Esophagus muscularis mucosa (tissue), 4 donors: Measurements from ENCODE around the gene KLHL12. TPM values are rescaled to one million over a fixed set of nuclear protein-coding genes. Genes with fewer than 3 reads are reported as not detected.

Experiments used
- DNase-seq: peaks from one replicate; pipeline ENCODE4 v3.0.0-alpha.2; 2017; ENCODE audit errors: extremely low spot score
- H3K27ac ChIP-seq, 4 donors: fragments of 200-600 bp; sonication (generic); replicated peaks in 1 of 4; 1 replicate in 3 of 4; 2 replicates in 1 of 4; pipeline ENCODE4 v1.5.1; 2016 to 2019; ENCODE audit warnings: mild to moderate bottlenecking in 1 of 4
- H3K27me3 ChIP-seq, 4 donors: fragments of 200-600 bp; sonication (generic); one replicate each; pipeline versions ENCODE4 v1.5.1 to v1.6.0; 2016 to 2019
- H3K36me3 ChIP-seq, 4 donors: fragments of 200-600 bp; sonication (generic); one replicate each; pipeline ENCODE4 v1.5.1; 2016 to 2019
- H3K4me1 ChIP-seq, 4 donors: fragments of 200-600 bp; sonication (generic); one replicate each; pipeline ENCODE4 v1.5.1; 2016 to 2019
- H3K4me3 ChIP-seq, 4 donors: fragments of 200-600 bp; sonication (generic); 1 replicate in 2 of 4; 2 replicates in 2 of 4; pipeline ENCODE4 v1.5.1; 2016 to 2019; ENCODE audit warnings: mild to moderate bottlenecking in 4 of 4, moderate library complexity in 1 of 4
- H3K9me3 ChIP-seq, 4 donors: fragments of 200-600 bp; sonication (generic); 1 replicate in 3 of 4; 2 replicates in 1 of 4; pipeline ENCODE4 v1.5.1; 2016 to 2019
- EP300 ChIP-seq: sonication (generic); formaldehyde crosslinking; IDR thresholded peaks from one replicate; pipeline ENCODE4 v1.6.1; 2017; ENCODE audit warnings: antibody characterized with exemption
- POLR2A ChIP-seq: fragments of 450-650 bp; IDR thresholded peaks from one replicate; pipeline ENCODE4 v1.6.1; 2017; ENCODE audit warnings: antibody characterized with exemption, moderate library complexity, mild to moderate bottlenecking, low read depth
- POLR2AphosphoS5 ChIP-seq, 2 donors: sonication (generic); formaldehyde crosslinking; IDR thresholded peaks; one replicate each; pipeline ENCODE4 v1.6.1; 2017; ENCODE audit warnings: antibody characterized with exemption in 2 of 2
- WGBS: methylation state at CpG from one replicate; pipeline ENCODE4 v1.1.5; 2018; 5-methylcytosine and 5-hydroxymethylcytosine counted together
- intact Hi-C: fragments of 100-400 bp; cut with DNase I; formaldehyde crosslinking; loops from one replicate; pipeline ENCODE4 v1.15.1; 2023
- total RNA-seq, 4 donors: library from RNA; depleted of rRNA; stranded (reverse); fragments of >200 nt; gene quantifications; one replicate each; pipeline versions ENCODE4 v1.1.0 to v1.2.1, GENCODE V29; 2016
- TF ChIP-seq, protein P1 (sequence below), 3 experiments: fragments of 200-600 bp in 2 of 3; fragments of 450-650 bp in 1 of 3; sonication (generic) in 2 of 3; IDR thresholded peaks; one replicate each; pipeline ENCODE4 v1.5.1; 2017 to 2019; ENCODE audit warnings: antibody characterized with exemption in 3 of 3, mild to moderate bottlenecking in 2 of 3, moderate library complexity in 1 of 3

KLHL12 gene
- total RNA-seq, result 10 to 100 TPM; 16.7 to 22.4 (median 19.3) TPM

DNA sequence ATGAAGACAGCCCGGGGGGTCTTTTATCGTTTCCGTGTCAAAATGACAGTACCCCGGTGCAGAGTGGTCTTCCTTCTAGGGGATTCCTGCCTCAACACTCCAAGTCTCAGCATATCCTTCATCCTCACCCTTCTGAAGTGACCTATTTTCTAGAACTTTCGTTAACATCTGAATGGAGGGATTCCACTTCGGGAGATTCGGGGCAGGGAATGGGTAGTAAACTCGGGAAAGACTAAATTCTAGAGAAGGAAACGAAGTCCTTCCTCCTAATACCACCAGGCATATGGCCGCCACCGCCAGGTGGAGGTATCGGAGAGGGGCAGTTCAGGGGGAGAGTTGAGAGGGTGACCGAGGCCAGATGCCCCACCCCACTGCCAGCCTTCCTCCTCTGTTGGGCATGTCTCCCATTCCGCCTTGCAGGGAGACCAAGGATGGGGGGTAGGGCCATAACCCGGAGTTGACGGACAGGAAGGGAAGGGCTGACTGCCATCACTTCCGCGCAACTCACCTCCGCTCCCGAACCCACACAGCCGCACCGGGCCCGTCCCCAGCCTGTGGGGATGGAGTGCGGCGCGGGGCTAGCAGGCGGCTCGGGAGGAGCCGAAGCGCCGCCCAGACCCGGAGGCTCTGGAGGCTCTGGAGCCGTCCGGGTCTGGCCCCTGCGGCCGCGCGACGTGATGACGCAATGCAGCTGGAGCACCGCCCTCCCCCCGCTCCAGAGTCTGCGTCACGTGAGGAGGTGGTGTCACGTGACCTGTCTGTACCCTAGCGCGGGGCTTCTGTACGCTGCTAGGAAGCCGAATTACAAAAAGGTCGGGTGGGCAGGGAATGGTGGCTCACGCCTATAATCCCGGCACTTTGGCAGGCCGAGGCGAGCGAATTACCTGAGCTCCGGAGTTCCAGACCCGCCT lies at the start of gene KLHL12:
Gene KLHL12, minus strand, starts transcription at position 654 of the 911 bp plus-strand sequence. CDS start 2,072 bp downstream, outside the sequence.
- Histone ChIP-seq H3K36me3 (peaks cover 0 to 18% (median 11%) of the 10 kb centered on the region in 4 donors), H3K9me3 (no peaks in the 10 kb centered on the region), H3K4me1 (peaks cover 16 to 45% (median 29%) of the 10 kb centered on the region in 4 donors), H3K27ac (peak within 1 kb of the TSS; percentile 93 to 97 (median 96)), H3K27me3 (peaks cover 0 to 4% (median 0%) of the 10 kb centered on the region in 4 donors), H3K4me3 (peak within 1 kb of the TSS; percentile 75 to 98 (median 92))
- peak; percentile 90 for TF ChIP-seq POLR2A
- TF ChIP-seq, protein P1, sequence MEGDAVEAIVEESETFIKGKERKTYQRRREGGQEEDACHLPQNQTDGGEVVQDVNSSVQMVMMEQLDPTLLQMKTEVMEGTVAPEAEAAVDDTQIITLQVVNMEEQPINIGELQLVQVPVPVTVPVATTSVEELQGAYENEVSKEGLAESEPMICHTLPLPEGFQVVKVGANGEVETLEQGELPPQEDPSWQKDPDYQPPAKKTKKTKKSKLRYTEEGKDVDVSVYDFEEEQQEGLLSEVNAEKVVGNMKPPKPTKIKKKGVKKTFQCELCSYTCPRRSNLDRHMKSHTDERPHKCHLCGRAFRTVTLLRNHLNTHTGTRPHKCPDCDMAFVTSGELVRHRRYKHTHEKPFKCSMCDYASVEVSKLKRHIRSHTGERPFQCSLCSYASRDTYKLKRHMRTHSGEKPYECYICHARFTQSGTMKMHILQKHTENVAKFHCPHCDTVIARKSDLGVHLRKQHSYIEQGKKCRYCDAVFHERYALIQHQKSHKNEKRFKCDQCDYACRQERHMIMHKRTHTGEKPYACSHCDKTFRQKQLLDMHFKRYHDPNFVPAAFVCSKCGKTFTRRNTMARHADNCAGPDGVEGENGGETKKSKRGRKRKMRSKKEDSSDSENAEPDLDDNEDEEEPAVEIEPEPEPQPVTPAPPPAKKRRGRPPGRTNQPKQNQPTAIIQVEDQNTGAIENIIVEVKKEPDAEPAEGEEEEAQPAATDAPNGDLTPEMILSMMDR (IDR thresholded peaks at IDR 0.05), result peak; percentile 53 to 63 (median 62)
- TF ChIP-seq POLR2AphosphoS5 (IDR thresholded peaks at IDR 0.05), result peak; percentile 90 to 96
- TF ChIP-seq EP300, result no peak
- WGBS, result 2% methylated on average over 31 of the region's 57 CpGs
- DNase-seq, result peak; percentile 99
- intact Hi-C loops, result loop anchor here (2.0 kb wide), 2 partner anchors 30 to 72 kb away; no protein-coding TSS in a partner anchor

DNA sequence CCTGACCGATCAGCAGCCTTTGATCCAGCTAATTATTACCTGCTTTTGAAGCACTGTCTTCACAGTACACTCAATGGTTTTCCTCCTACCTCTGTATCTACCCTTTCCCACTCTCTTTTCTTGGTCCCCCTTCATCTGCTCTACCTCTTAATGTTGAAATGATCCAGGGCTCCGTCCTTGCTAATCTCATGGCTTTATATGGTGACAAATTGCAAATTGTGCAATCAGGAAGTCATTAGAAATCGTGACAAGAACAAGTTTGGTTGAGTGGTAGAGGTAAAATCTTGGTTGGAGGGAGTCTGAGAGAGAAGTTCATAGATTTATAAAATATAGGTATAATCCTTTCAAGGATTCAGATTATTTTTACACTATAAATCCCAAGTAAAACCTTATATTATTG lies 49.6 kb upstream of the KLHL12 start:
- Histone ChIP-seq H3K4me3 (no peak overlapping the region), H3K4me1 (no peaks in the 10 kb centered on the region), H3K36me3 (no peaks in the 10 kb centered on the region), H3K27me3 (peaks cover 0 to 12% (median 0%) of the 10 kb centered on the region in 4 donors), H3K27ac (no peak overlapping the region), H3K9me3 (no peaks in the 10 kb centered on the region)
- intact Hi-C loops, result no loop called here
- WGBS, result 43% methylated on average over 3 of the region's 3 CpGs
- no peak for TF ChIP-seq POLR2AphosphoS5 (IDR thresholded peaks at IDR 0.05)
- TF ChIP-seq POLR2A, result no peak
- TF ChIP-seq EP300, result no peak
- TF ChIP-seq, protein P1 (IDR thresholded peaks at IDR 0.05), result no peak
- no peak for DNase-seq

DNA sequence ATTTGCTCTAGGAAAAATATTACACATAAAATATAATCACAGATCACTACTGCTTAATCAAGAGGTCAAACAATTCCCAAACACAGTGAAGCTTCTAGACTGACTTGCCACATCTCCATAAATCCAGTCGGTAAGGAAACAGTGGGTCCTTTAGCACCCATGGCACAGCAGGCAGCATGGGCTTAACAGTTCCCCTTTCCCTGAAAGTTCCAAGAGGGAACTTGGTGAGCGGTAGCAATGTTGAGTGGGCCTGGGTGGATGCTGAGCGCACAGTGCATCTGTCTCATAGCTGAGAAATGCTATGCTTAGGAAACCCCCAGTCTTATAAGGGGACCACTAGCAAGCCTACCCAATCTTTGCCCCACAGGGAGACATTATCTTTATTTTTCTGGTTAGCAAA lies 47.8 kb upstream of the KLHL12 start:
- Histone ChIP-seq H3K9me3 (no peaks in the 10 kb centered on the region), H3K4me1 (no peaks in the 10 kb centered on the region), H3K27ac (no peak overlapping the region), H3K36me3 (no peaks in the 10 kb centered on the region), H3K27me3 (peaks cover 0 to 12% (median 0%) of the 10 kb centered on the region in 4 donors), H3K4me3 (no peak overlapping the region)
- 83% methylated on average over 3 of the region's 3 CpGs for WGBS
- intact Hi-C loops, result no loop called here
- no peak for DNase-seq
- TF ChIP-seq, protein P1 (IDR thresholded peaks at IDR 0.05), result no peak
- TF ChIP-seq POLR2A (no peak), POLR2AphosphoS5 (IDR thresholded peaks at IDR 0.05) (no peak), EP300 (no peak)

DNA sequence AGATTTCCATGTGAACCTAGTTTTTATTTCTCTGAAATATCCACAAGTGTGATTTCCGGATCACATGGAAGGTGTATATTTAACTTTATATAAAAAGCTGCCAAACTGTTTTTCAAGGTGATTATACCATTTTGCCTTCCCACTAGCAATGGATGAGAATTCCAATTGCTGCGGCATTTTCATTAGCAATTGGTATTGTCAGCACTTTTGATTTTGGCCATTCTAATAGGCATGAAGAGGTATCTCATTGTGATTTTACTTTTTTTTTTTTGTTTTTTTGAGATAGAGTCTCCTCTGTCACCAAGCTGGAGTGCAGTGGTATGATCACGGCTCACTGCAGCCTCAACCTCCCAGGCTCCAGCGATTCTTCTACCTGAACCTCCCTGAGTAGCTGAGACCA lies 45.0 kb upstream of the KLHL12 start:
- TF ChIP-seq POLR2AphosphoS5 (IDR thresholded peaks at IDR 0.05) (no peak), EP300 (no peak), POLR2A (no peak)
- TF ChIP-seq, protein P1 (IDR thresholded peaks at IDR 0.05), result no peak
- intact Hi-C loops, result no loop called here
- Histone ChIP-seq H3K4me1 (peaks cover 8 to 17% (median 10%) of the 10 kb centered on the region in 4 donors), H3K9me3 (no peaks in the 10 kb centered on the region), H3K27me3 (peaks cover 0 to 4% (median 0%) of the 10 kb centered on the region in 4 donors), H3K4me3 (no peak overlapping the region), H3K27ac (no peak overlapping the region), H3K36me3 (no peaks in the 10 kb centered on the region)
- WGBS, result 70% methylated on average over 4 of the region's 4 CpGs
- DNase-seq, result no peak
